Activated CD8-positive, alpha-beta T cell treated with anti-CD3 and anti-CD28 coated beads, Interleukin-2, amount 10 ng/mL, durations not matched to agents 7 days and 5 days (primary cell): Measurements from ENCODE around the gene SIMC1. TPM values are rescaled to one million over a fixed set of nuclear protein-coding genes. Genes with fewer than 3 reads are reported as not detected.

Source experiments
- ATAC-seq: fragments of 150-1000 bp; cut with Tn5 transposase; one replicate; pipeline ENCODE4 v1.10.0; 2021; ENCODE audit warnings: moderate library complexity
- CTCF ChIA-PET: fragments of 350-600 bp; sonication (Branson Sonifier 250); formaldehyde crosslinking; loops from one replicate; lab custom pipeline; 2021; ENCODE audit warnings: antibody characterized with exemption; lab: Charles Lee
- POLR2A ChIA-PET: fragments of 350-600 bp; sonication (Branson Sonifier 250); formaldehyde crosslinking; loops from one replicate; lab custom pipeline; 2021; ENCODE audit warnings: antibody characterized with exemption; lab: Charles Lee
- DNase-seq: peaks from one replicate; pipeline ENCODE4 v3.0.0-alpha.2; 2020
- H3K27ac Mint-ChIP-seq: one replicate; pipeline ENCODE4 v1.8.0; 2021; ENCODE audit warnings: mild to moderate bottlenecking, mixed read lengths
- H3K27me3 Mint-ChIP-seq: one replicate; pipeline ENCODE4 v1.8.0; 2021; ENCODE audit warnings: low read depth, mixed read lengths
- H3K36me3 Mint-ChIP-seq: one replicate; pipeline ENCODE4 v1.8.0; 2021; ENCODE audit warnings: low read depth, mixed read lengths
- H3K4me1 Mint-ChIP-seq: one replicate; pipeline ENCODE4 v1.8.0; 2021; ENCODE audit warnings: low read depth, mixed read lengths
- H3K4me3 Mint-ChIP-seq: one replicate; pipeline ENCODE4 v1.8.0; 2021; ENCODE audit warnings: mild to moderate bottlenecking, mixed read lengths
- H3K9me3 Mint-ChIP-seq: one replicate; pipeline ENCODE4 v1.8.0; 2022; ENCODE audit warnings: mixed read lengths; ENCODE audit not compliant: insufficient read depth
- total RNA-seq, 2 experiments: library from RNA; stranded (reverse); gene quantifications; one replicate each; pipeline ENCODE4 v1.2.3, GENCODE V29; 2021

Gene SIMC1
- total RNA-seq, 2 experiments from 2014 or later: 25.7 to 26.3 TPM

DNA sequence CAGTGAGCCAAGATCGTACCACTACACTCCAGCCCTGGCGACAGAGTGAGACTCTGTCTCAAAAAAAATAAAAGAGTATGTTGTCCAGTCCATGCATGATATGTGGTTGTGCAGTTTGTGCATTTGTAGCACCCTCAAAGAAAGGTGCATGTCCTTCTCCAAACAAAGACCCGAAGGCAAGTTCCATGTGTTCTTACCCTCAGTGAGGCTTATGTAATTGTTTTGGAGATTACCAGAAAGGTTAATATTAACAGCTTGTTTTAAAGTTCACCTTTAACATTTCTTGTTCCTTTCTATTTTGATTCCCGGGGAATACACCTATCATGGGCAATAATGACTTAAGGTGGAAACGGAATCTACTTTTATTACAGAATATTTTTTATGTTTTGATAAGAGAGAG, 101.1 kb downstream of the SIMC1 start:
- peaks cover 22% of the 10 kb centered on the region for H3K36me3 Mint-ChIP-seq
- H3K4me3 Mint-ChIP-seq: no peak overlapping the region
- DNase-seq (no peak), ATAC-seq (no peak)
- ChIA-PET CTCF (no interaction called here), POLR2A (no interaction called here)
- H3K9me3 Mint-ChIP-seq: peaks cover 4% of the 10 kb centered on the region
- no peaks in the 10 kb centered on the region for H3K4me1 Mint-ChIP-seq
- H3K27ac Mint-ChIP-seq: no peak overlapping the region
- H3K27me3 Mint-ChIP-seq: no peaks in the 10 kb centered on the region

DNA sequence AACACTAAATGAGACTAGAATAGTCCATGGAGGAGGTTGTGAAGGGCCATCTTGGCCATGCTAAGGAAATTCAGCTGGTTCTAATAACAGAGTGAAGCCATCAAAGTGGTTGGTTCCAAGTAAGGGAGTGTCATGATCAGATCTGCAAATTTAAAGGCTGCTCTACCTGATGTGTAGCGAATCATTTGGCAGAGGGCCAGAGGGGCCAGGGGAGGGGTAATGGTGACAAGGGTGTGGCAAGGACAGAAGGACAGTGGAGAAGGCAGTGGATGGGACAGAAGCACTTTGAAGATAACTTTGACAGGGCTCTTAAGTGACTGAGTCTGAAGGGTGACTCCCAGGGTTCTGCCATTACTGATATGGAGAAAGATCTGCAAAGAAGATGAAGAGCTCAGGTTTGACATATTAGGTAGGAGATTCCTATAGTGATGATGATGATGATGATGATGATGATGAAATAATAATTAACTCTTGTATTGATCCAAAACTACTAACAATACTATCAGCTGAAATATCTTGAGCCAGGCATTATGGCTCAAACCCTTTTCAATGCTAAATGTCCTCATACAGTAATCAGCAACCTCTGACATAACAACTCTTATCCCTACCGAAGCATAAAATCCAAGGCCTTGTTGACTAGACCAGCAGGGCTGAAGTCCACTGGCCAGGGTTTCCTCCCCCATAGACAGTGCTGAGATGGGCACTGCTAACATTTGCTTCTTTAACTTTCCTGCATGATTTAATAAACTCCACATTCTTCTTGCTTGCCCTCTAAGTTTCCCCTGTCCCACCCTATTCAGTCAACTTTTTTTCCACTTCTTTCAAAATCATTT, 103.3 kb downstream of the SIMC1 start:
- ChIA-PET CTCF (no interaction called here), POLR2A (interaction anchor here (0.6 kb wide), 1 partner anchor 52 kb away, joined by 3 read pairs; no protein-coding TSS in a partner anchor)
- H3K4me3 Mint-ChIP-seq: no peak overlapping the region
- H3K36me3 Mint-ChIP-seq: peaks cover 25% of the 10 kb centered on the region
- no peaks in the 10 kb centered on the region for H3K27me3 Mint-ChIP-seq
- ATAC-seq (no peak), DNase-seq (no peak)
- H3K9me3 Mint-ChIP-seq: no peaks in the 10 kb centered on the region
- H3K4me1 Mint-ChIP-seq: peaks cover 3% of the 10 kb centered on the region
- no peak overlapping the region for H3K27ac Mint-ChIP-seq

DNA sequence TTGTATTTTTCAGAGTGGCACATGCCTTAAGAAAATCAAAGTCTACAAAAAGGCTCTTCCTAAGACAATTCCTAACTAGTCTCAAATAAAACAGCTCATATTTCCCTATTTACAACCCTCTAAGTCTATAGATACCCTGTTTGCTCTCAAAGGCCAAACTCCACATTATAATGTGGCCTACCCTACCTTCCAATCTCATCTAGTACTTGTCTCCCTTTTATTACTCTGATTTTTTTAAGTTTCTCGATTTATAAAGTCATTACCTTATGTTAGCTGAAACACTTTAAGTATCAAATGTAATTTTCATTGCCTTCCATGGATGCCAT, 103.9 kb downstream of the SIMC1 start:
- peaks cover 23% of the 10 kb centered on the region for H3K36me3 Mint-ChIP-seq

DNA sequence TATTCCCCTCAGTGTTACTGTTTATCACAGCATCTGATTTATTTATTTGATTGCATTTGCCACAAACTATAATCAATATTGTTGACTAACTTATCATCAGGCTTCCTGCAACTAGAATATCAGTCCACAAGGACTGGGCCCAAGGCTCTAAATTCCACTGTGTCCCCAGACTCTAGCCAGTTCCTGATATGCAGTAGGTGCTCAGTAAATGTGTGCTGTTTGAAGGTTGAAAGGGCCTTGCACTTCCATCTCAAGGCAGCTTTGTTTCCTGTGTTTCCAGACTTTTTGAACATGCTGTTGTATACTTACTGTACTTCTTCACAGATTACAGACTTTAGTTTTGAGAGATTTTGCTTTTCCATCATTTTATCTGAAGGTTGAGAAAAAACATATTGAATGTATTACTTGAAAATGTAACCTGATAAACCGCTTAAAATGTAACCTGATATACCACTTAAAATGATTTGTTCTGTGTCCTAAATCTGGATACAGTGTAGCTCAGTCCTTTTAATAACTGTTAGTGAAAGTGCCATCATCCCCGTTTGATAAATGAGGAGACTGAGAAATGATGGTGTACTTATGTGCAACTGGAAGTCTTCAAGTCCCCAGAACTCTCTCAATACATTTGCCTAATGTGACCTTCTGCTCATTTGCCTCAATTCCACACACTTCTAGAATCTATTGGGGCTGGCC, 104.7 kb downstream of the SIMC1 start:
- H3K36me3 Mint-ChIP-seq: peaks cover 26% of the 10 kb centered on the region
- no peaks in the 10 kb centered on the region for H3K27me3 Mint-ChIP-seq
- H3K27ac Mint-ChIP-seq: no peak overlapping the region
- H3K4me1 Mint-ChIP-seq: peaks cover 3% of the 10 kb centered on the region
- ATAC-seq: no peak
- ChIA-PET CTCF (no interaction called here), POLR2A (interaction anchor here (0.5 kb wide), 1 partner anchor 247 kb away, joined by 3 read pairs; no protein-coding TSS in a partner anchor)
- H3K4me3 Mint-ChIP-seq: no peak overlapping the region
- no peak for DNase-seq
- no peaks in the 10 kb centered on the region for H3K9me3 Mint-ChIP-seq

More for the DNA sequence above, 103.9 kb downstream of the SIMC1 start:
- no peaks in the 10 kb centered on the region for H3K27me3 Mint-ChIP-seq
- peaks cover 3% of the 10 kb centered on the region for H3K4me1 Mint-ChIP-seq
- CTCF ChIA-PET: no interaction called here
- ATAC-seq (no peak), DNase-seq (no peak)
- POLR2A ChIA-PET: interaction anchor here (0.6 kb wide), 1 partner anchor 51 kb away, joined by 3 read pairs; no protein-coding TSS in a partner anchor
- H3K4me3 Mint-ChIP-seq: no peak overlapping the region
- H3K9me3 Mint-ChIP-seq: no peaks in the 10 kb centered on the region
- no peak overlapping the region for H3K27ac Mint-ChIP-seq

DNA sequence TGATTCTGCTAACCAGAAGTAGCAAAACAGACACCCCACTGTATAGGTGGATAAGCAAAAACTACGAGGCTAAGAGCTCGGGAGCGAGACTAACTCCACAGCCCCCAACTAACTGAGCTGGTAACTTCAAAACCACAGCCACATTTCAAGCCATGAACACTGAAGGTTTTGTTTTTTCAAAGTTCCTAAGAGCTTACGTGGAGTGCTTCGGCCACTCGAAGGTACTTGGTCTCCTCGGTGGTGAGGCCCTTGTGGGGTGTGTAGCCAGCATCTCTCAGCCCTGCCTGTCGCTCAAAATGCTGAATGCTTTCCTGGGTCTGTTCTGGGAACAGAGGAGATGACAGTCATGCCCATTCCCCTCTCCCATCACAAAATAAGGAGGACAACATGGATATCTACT, 112.2 kb downstream of the SIMC1 start:
- Mint-ChIP-seq H3K36me3 (peaks cover 80% of the 10 kb centered on the region), H3K4me1 (peaks cover 11% of the 10 kb centered on the region), H3K27ac (no peak overlapping the region), H3K27me3 (no peaks in the 10 kb centered on the region), H3K9me3 (no peaks in the 10 kb centered on the region), H3K4me3 (no peak overlapping the region)
- POLR2A ChIA-PET: interaction anchor here (0.7 to 1.5 kb wide), 2 partner anchors 10 to 11 kb away, joined by 3 to 6 read pairs; partner anchors contain the start of gene KIAA1191
- ATAC-seq (no peak), DNase-seq (no peak)
- CTCF ChIA-PET: interaction anchor here (1.0 kb wide), 1 partner anchor 9 kb away, joined by 3 read pairs; no protein-coding TSS in a partner anchor

DNA sequence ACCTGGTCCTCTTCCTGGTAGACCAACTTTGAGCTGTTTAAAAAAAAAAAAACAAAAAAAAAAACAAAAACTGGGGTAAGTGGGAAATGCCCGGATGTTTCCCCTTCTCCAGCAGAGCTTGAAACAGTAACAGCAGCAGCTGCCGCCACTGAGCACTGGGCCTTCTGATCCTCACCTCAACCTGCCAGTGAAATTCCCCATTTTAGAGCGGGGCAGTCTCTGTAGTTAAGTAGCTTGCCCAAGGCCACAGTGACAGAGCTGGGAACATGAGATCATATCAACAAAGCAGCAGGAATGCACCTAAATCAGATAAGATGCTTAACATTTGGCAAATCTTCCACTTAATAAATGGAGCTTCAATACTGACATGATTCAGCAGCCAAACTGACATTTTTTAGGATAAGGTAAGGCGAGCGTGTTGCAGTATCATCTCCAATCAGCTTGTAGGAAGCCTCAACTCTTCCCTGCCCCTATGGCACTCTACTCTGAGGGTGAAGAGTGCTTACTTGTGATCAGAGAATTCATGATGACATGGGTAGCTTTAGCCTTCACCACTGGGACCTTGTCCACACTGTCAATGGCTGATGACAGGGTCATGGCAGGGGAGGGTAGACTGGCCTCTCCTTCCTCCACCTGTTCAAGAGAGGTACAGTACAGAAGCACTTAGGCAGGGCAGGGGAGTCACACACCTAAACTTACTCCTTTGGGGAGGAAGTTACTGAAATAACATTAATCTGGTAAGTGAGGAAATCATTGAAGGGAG, 114.1 kb downstream of the SIMC1 start:
- Mint-ChIP-seq H3K9me3 (no peaks in the 10 kb centered on the region), H3K4me1 (peaks cover 12% of the 10 kb centered on the region), H3K27me3 (no peaks in the 10 kb centered on the region), H3K27ac (peak overlapping the region; percentile 20), H3K4me3 (no peak overlapping the region), H3K36me3 (peaks cover 77% of the 10 kb centered on the region)
- DNase-seq (no peak), ATAC-seq (no peak)
- CTCF ChIA-PET: interaction anchor here (0.6 to 1.4 kb wide), 2 partner anchors 10 to 997 kb away, joined by 3 to 4 read pairs; partner anchors contain the start of gene KIAA1191
- POLR2A ChIA-PET: interaction anchor here (0.5 to 1.9 kb wide), 3 partner anchors 9 to 76 kb away, joined by 3 to 7 read pairs (median 4); partner anchors contain the start of gene KIAA1191

DNA sequence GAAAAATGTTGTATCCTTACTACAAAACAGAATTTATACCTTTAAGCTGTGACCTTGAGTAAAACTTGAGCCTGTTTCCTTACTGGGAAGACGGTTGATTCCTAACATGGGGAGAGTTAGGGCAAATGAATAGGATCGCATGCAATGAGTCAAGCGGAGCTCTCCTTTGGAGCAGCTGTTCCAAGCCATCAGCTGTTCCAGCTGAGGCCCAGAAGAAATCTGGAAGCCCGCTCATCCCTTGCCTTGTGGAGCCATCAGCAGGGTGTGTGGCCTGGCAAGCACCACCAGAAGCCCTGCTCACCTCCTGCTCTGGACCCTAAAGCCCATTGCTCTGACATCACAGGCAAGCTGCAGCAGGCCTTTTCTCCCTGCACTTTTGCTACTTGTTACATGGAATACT, 115.3 kb downstream of the SIMC1 start:
- Mint-ChIP-seq H3K4me1 (peaks cover 23% of the 10 kb centered on the region), H3K4me3 (no peak overlapping the region), H3K36me3 (peaks cover 75% of the 10 kb centered on the region), H3K27ac (no peak overlapping the region), H3K9me3 (no peaks in the 10 kb centered on the region), H3K27me3 (no peaks in the 10 kb centered on the region)
- ATAC-seq: peak; percentile 21
- CTCF ChIA-PET: interaction anchor here (1.1 kb wide), 1 partner anchor 243 kb away, joined by 3 read pairs; no protein-coding TSS in a partner anchor
- no peak for DNase-seq
- POLR2A ChIA-PET: interaction anchor here (1.9 kb wide), 1 partner anchor 8 kb away, joined by 7 read pairs; the partner anchor contains the start of gene KIAA1191

DNA sequence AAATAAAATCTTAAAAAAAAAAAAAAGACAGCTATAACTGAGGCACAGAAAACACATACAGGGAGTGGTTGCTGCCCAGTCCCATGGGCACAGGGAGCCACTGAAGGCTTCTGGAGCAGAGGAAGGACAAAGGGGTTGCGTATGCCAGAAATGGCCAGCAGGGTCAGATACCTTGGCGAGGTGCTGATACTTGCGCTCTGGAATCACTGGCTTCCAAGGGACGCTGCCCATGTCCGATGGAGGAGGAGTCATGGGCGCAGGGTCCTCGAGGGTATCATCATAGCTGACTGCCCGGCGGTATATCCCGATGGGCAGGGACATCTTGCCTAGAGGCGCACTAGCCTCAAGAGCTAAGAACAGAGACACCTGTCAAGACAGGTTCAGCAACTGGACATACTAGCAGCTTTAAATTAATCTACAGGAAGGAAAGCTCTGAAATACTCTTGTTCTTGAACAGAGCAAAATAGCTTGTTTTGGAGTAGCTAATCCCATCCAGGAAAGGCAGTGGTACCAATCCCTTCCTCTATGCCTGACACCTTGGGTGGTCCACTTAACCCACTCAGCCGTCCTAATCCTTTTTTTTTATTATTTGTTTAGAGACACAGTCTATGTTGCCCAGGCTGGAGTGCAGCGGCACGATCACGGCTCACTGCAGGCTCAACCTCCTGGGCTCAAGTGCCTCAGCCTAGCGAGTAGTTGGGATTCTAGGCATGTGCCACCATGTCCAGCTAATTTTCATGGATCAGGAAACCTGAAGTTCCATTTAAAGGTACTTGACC, 117.4 kb downstream of the SIMC1 start:
- Mint-ChIP-seq H3K4me3 (no peak overlapping the region), H3K27me3 (no peaks in the 10 kb centered on the region), H3K36me3 (peaks cover 64% of the 10 kb centered on the region), H3K9me3 (no peaks in the 10 kb centered on the region), H3K4me1 (peaks cover 28% of the 10 kb centered on the region), H3K27ac (no peak overlapping the region)
- DNase-seq: no peak
- ATAC-seq: no peak
- ChIA-PET POLR2A (no interaction called here), CTCF (no interaction called here)

DNA sequence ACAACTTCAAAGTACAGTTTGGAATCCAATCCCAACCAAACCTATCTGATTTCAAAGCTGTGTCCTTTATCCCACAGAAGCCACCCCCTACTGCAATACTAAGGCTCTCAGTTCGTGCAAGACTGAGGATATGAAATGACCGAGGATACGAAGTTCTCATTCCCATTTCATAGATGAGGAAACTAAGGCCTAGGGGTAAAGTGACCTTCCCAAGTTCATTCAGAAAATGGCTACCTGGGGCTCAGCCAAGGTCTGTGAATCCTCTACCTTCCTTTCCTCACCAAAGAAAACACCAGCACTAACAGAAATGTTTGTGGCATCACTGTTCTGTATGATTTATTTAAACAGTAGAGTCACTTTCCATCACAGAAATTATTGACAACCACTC, 117.9 kb downstream of the SIMC1 start:
- no peak overlapping the region for H3K27ac Mint-ChIP-seq
- H3K4me3 Mint-ChIP-seq: no peak overlapping the region
- peaks cover 60% of the 10 kb centered on the region for H3K36me3 Mint-ChIP-seq
- peaks cover 26% of the 10 kb centered on the region for H3K4me1 Mint-ChIP-seq
- no peak for ATAC-seq
- ChIA-PET CTCF (no interaction called here), POLR2A (no interaction called here)
- no peaks in the 10 kb centered on the region for H3K9me3 Mint-ChIP-seq
- no peak for DNase-seq
- H3K27me3 Mint-ChIP-seq: no peaks in the 10 kb centered on the region

DNA sequence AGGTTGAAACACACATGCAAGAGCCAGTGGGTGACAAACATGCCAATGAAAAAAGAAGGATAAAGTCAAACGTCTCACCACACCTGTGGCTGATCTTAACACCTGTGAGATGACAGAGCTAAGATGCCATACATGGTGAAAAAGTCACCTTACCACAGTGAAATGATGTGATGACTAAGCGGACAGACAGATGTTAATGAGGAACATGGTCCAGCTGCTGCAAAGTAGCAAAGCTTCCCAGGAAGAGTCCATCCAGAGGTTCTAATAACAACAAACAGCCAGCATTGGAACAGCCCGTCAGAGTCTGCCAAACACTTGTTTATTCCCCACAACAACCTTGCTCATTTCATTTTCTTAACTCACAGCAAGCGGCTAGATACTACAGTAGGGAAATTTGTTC, 121.4 kb downstream of the SIMC1 start:
- Mint-ChIP-seq H3K27me3 (no peaks in the 10 kb centered on the region), H3K4me3 (peak overlapping the region; percentile 70), H3K4me1 (peaks cover 36% of the 10 kb centered on the region), H3K9me3 (no peaks in the 10 kb centered on the region), H3K27ac (peak overlapping the region; percentile 39), H3K36me3 (peaks cover 33% of the 10 kb centered on the region)
- DNase-seq: no peak
- ChIA-PET POLR2A (interaction anchor here (2.2 kb wide), 1 partner anchor 9 kb away, joined by 6 read pairs; no protein-coding TSS in a partner anchor), CTCF (interaction anchor here (0.7 kb wide), 1 partner anchor 10 kb away, joined by 3 read pairs; no protein-coding TSS in a partner anchor)
- ATAC-seq: no peak
